CD14-positive monocyte (primary cell): ENCODE data around the gene MBOAT7. TPM values are rescaled to one million over a fixed set of nuclear protein-coding genes. Genes with fewer than 3 reads are reported as not detected.

ENCODE experiments used
- DNase-seq, 3 donors: peaks; one replicate each; pipeline ENCODE4 v3.0.0-alpha.2; 2011 to 2022
- H2AFZ ChIP-seq: 2 replicates; pipeline ENCODE4 v1.6.0; 2012; ENCODE audit warnings: mild to moderate bottlenecking, low read depth, low read length, inconsistent platforms; ENCODE audit not compliant: insufficient read depth, poor library complexity, severe bottlenecking
- H3K27ac ChIP-seq, 2 donors: 1 replicate in 1 of 2; 2 replicates in 1 of 2; pipeline ENCODE4 v1.5.1; 2012 to 2013; ENCODE audit warnings: low read length in 2 of 2, control low read depth in 1 of 2, inconsistent platforms in 1 of 2, low read depth in 1 of 2, mild to moderate bottlenecking in 1 of 2
- H3K27me3 ChIP-seq, 2 donors: one replicate each; pipeline versions ENCODE4 v1.6.0 to v1.6.1; 2011 to 2013; ENCODE audit warnings: low read length in 2 of 2; ENCODE audit not compliant: control insufficient read depth in 2 of 2, insufficient read depth in 2 of 2
- H3K36me3 ChIP-seq, 2 donors: replicated peaks in 1 of 2; 1 replicate in 1 of 2; 2 replicates in 1 of 2; pipeline versions ENCODE4 v1.5.1 to v1.6.1; 2012 to 2013; ENCODE audit warnings: low read length in 2 of 2, control low read depth in 1 of 2, inconsistent platforms in 1 of 2, mild to moderate bottlenecking in 1 of 2; ENCODE audit not compliant: insufficient read depth in 2 of 2, control insufficient read depth in 1 of 2
- H3K4me1 ChIP-seq, 2 donors: 1 replicate in 1 of 2; 2 replicates in 1 of 2; pipeline versions ENCODE4 v1.5.1 to v1.6.1; 2012 to 2013; ENCODE audit warnings: low read length in 2 of 2, control low read depth in 1 of 2, inconsistent platforms in 1 of 2, mild to moderate bottlenecking in 1 of 2, moderate library complexity in 1 of 2; ENCODE audit not compliant: insufficient read depth in 2 of 2, control insufficient read depth in 1 of 2
- H3K4me2 ChIP-seq: replicated peaks from 2 replicates; pipeline ENCODE3; 2012; ENCODE audit warnings: low read length, moderate library complexity, mild to moderate bottlenecking; ENCODE audit not compliant: poor library complexity, severe bottlenecking; ENCODE audit errors: extremely low read depth
- H3K4me3 ChIP-seq, 3 experiments: fragments of 200-600 bp in 1 of 3; sonication (generic) in 1 of 3; replicated peaks in 1 of 3; 1 replicate in 2 of 3; 2 replicates in 1 of 3; pipeline ENCODE4 v1.5.1; 2011 to 2013; ENCODE audit warnings: low read length in 3 of 3, mild to moderate bottlenecking in 3 of 3, control low read depth in 2 of 3, low read depth in 2 of 3, inconsistent platforms in 1 of 3, moderate library complexity in 1 of 3
- H3K79me2 ChIP-seq: 2 replicates; pipeline ENCODE4 v1.6.0; 2012; ENCODE audit warnings: mild to moderate bottlenecking, control low read depth, inconsistent platforms, low read length, moderate library complexity; ENCODE audit not compliant: insufficient read depth
- H3K9ac ChIP-seq: 2 replicates; pipeline ENCODE4 v1.6.0; 2017; ENCODE audit warnings: low read length, mild to moderate bottlenecking; ENCODE audit not compliant: insufficient read depth, poor library complexity, severe bottlenecking
- H3K9me3 ChIP-seq, 2 donors: replicated peaks in 1 of 2; 1 replicate in 1 of 2; 2 replicates in 1 of 2; pipeline versions ENCODE4 v1.5.1 to v1.6.1; 2012 to 2013; ENCODE audit warnings: low read length in 2 of 2, control low read depth in 1 of 2; ENCODE audit not compliant: control insufficient read depth in 1 of 2, insufficient read depth in 1 of 2
- H4K20me1 ChIP-seq: 2 replicates; pipeline ENCODE4 v1.6.0; 2012; ENCODE audit warnings: mild to moderate bottlenecking, low read length, control low read depth, moderate library complexity; ENCODE audit not compliant: insufficient read depth
- H3K27ac Mint-ChIP-seq, 7 donors: one replicate each; pipeline ENCODE4 v1.8.0; 2020; ENCODE audit warnings: mild to moderate bottlenecking in 7 of 7, mixed read lengths in 7 of 7, moderate library complexity in 6 of 7, inconsistent platforms in 2 of 7
- H3K27me3 Mint-ChIP-seq, 3 donors: one replicate each; pipeline ENCODE4 v1.8.0; 2021 to 2022; ENCODE audit warnings: low read depth in 3 of 3, mild to moderate bottlenecking in 3 of 3, mixed read lengths in 3 of 3, moderate library complexity in 3 of 3, inconsistent platforms in 1 of 3
- H3K36me3 Mint-ChIP-seq, 2 donors: one replicate each; pipeline ENCODE4 v1.8.0; 2020; ENCODE audit warnings: mixed read lengths in 2 of 2, inconsistent platforms in 1 of 2, mild to moderate bottlenecking in 1 of 2
- H3K4me1 Mint-ChIP-seq: one replicate; pipeline ENCODE4 v1.8.0; 2020; ENCODE audit warnings: mild to moderate bottlenecking, mixed read lengths
- H3K4me3 Mint-ChIP-seq, 2 donors: one replicate each; pipeline ENCODE4 v1.8.0; 2020; ENCODE audit warnings: mild to moderate bottlenecking in 2 of 2, mixed read lengths in 2 of 2, moderate library complexity in 1 of 2
- H3K9me3 Mint-ChIP-seq, 7 donors: one replicate each; pipeline ENCODE4 v1.8.0; 2020 to 2022; ENCODE audit warnings: mixed read lengths in 7 of 7, mild to moderate bottlenecking in 6 of 7, moderate library complexity in 6 of 7, inconsistent platforms in 2 of 7
- CTCF ChIP-seq: fragments of 200-600 bp; IDR thresholded peaks from one replicate; pipeline ENCODE4 v1.8.0; 2022; ENCODE audit warnings: antibody characterized with exemption, mild to moderate bottlenecking
- WGBS: methylation state at CpG from one replicate; pipeline ENCODE4 v1.1.5; 2013; ENCODE audit warnings: missing lambda C conversion rate; ENCODE audit not compliant: insufficient coverage; 5-methylcytosine and 5-hydroxymethylcytosine counted together
- intact Hi-C, 2 donors: fragments of 100-400 bp; cut with micrococcal nuclease; formaldehyde crosslinking; loops; one replicate each; pipeline versions ENCODE4 v1.15.0 to v1.15.1; 2023
- polyA plus RNA-seq, 3 donors: library from polyadenylated mRNA; depleted of rRNA in 1 of 3; unstranded in 2 of 3; stranded (reverse) in 1 of 3; fragments of 300-500 nt in 2 of 3; fragments of >200 nt in 1 of 3; fragmentation: Illumina TruSeq in 2 of 3; gene quantifications; 1 replicate in 2 of 3; 2 replicates in 1 of 3; pipeline ENCODE4 v1.2.3, GENCODE V29; 2012 to 2021

MBOAT7 gene
- polyA plus RNA-seq, 3 donors = 84.0 to 115 (median 111) TPM

- Histone ChIP-seq H3K9ac (no peak overlapping the region), H3K4me1 (peaks cover 0 to under 1% of the 10 kb centered on the region in 2 donors), H4K20me1 (peaks cover 42% of the 10 kb centered on the region), H3K36me3 (peaks cover 52 to 63% of the 10 kb centered on the region in 2 donors), H2AFZ (no peak overlapping the region), H3K9me3 (no peaks in the 10 kb centered on the region), H3K27me3 (no peaks in the 10 kb centered on the region), H3K4me2 (no peak overlapping the region), H3K79me2 (peaks cover 2% of the 10 kb centered on the region), H3K4me3 (no peak overlapping the region), H3K27ac (peak overlapping the region in 1 of 2 donors; percentile 5)
- 97% methylated on average over 4 of the region's 10 CpGs for WGBS
- TF ChIP-seq CTCF = no peak
- intact Hi-C loops = no loop called here
- peaks cover 0 to 3% (median 0%) of the 10 kb centered on the region in 3 donors for H3K27me3 Mint-ChIP-seq
- H3K4me3 Mint-ChIP-seq = no peak overlapping the region
- peaks cover 54 to 87% of the 10 kb centered on the region in 2 donors for H3K36me3 Mint-ChIP-seq
- DNase-seq = no peak
- peaks cover 0 to 2% (median 0%) of the 10 kb centered on the region in 7 donors for H3K9me3 Mint-ChIP-seq
- H3K27ac Mint-ChIP-seq = peak overlapping the region in 5 of 7 donors; percentile 21 to 78 (median 41)
- H3K4me1 Mint-ChIP-seq = peaks cover 2% of the 10 kb centered on the region
Measured at GRCh38 chr19:54179262-54179852, 10.0 kb downstream of the MBOAT7 start.

- peaks cover 0 to 3% (median 0%) of the 10 kb centered on the region in 3 donors for H3K27me3 Mint-ChIP-seq
- H3K4me3 ChIP-seq = no peak overlapping the region
- H3K79me2 ChIP-seq = peaks cover under 1% of the 10 kb centered on the region
- WGBS = 96% methylated on average over 16 of the region's 23 CpGs
- H3K4me1 ChIP-seq = peaks cover 3 to 7% of the 10 kb centered on the region in 2 donors
- H3K9me3 ChIP-seq = no peaks in the 10 kb centered on the region
- H3K27ac Mint-ChIP-seq = peak overlapping the region in 2 of 7 donors; percentile 40 to 66
- no peak for DNase-seq
- H3K36me3 Mint-ChIP-seq = peaks cover 47 to 82% of the 10 kb centered on the region in 2 donors
- H2AFZ ChIP-seq = no peak overlapping the region
- H3K4me3 Mint-ChIP-seq = no peak overlapping the region
- H3K36me3 ChIP-seq = peaks cover 50 to 56% of the 10 kb centered on the region in 2 donors
- H3K27me3 ChIP-seq = no peaks in the 10 kb centered on the region
- H3K9ac ChIP-seq = no peak overlapping the region
- peaks cover 3% of the 10 kb centered on the region for H3K4me1 Mint-ChIP-seq
- TF ChIP-seq CTCF = no peak
- H4K20me1 ChIP-seq = peaks cover 39% of the 10 kb centered on the region
- peaks cover 0 to 2% (median 0%) of the 10 kb centered on the region in 7 donors for H3K9me3 Mint-ChIP-seq
- peak overlapping the region in 1 of 2 donors; percentile 5 for H3K27ac ChIP-seq
- intact Hi-C loops = no loop called here
- no peak overlapping the region for H3K4me2 ChIP-seq
Measured at GRCh38 chr19:54178581-54179261, 10.7 kb downstream of the MBOAT7 start.
